ENCODE measurements around the gene PHYH. TPM values are rescaled to one million over a fixed set of nuclear protein-coding genes. Genes with fewer than 3 reads are reported as not detected.

Gene PHYH
- total RNA-seq, 1 experiment from 2014 or later = 22.5 TPM

DNA sequence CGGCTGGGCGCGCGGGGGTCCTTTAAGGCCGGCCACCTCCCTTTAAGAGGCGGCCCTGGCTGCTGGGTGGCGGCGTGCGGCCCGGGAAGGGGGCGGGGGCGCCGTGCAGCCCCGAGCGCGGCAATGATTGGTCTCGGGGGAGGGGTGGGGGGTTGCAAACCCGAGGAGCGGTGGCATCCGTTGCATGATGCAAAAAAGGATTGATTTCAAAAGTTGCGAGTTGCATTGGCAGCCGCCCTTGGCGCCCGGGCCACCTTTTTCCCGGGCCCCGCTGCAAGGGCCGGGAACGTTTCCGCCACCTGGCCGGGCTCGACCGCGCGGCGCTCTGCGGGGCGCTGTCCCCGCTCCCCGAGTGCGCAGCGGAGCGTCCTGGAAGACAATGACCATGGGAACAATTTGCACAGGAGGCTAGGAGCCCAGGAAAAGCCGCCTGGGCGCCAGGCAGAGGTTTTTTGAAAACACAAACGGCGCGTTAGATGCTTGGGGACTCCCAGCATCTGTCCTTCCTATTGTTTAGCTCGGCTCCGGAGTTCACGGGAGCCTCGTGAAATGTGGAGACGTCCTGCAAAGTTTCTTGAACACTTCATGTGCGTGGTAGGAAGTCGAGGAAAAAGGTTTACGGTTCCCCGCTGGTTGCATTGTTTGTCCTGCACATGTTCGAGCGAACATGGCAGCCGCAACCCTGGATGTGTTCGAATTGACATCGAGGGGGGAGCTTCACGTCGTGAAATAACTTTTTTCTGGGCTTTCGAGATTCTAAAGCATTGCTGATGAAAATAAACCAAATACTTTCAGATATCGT, 48.6 kb upstream of the PHYH start, which contains the start of gene SEPHS1 (continued):
- TF ChIP-seq, protein P1, sequence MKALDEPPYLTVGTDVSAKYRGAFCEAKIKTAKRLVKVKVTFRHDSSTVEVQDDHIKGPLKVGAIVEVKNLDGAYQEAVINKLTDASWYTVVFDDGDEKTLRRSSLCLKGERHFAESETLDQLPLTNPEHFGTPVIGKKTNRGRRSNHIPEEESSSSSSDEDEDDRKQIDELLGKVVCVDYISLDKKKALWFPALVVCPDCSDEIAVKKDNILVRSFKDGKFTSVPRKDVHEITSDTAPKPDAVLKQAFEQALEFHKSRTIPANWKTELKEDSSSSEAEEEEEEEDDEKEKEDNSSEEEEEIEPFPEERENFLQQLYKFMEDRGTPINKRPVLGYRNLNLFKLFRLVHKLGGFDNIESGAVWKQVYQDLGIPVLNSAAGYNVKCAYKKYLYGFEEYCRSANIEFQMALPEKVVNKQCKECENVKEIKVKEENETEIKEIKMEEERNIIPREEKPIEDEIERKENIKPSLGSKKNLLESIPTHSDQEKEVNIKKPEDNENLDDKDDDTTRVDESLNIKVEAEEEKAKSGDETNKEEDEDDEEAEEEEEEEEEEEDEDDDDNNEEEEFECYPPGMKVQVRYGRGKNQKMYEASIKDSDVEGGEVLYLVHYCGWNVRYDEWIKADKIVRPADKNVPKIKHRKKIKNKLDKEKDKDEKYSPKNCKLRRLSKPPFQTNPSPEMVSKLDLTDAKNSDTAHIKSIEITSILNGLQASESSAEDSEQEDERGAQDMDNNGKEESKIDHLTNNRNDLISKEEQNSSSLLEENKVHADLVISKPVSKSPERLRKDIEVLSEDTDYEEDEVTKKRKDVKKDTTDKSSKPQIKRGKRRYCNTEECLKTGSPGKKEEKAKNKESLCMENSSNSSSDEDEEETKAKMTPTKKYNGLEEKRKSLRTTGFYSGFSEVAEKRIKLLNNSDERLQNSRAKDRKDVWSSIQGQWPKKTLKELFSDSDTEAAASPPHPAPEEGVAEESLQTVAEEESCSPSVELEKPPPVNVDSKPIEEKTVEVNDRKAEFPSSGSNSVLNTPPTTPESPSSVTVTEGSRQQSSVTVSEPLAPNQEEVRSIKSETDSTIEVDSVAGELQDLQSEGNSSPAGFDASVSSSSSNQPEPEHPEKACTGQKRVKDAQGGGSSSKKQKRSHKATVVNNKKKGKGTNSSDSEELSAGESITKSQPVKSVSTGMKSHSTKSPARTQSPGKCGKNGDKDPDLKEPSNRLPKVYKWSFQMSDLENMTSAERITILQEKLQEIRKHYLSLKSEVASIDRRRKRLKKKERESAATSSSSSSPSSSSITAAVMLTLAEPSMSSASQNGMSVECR (CRISPR knock-in tag; IDR thresholded peaks at IDR 0.05; ENCODE audit: borderline replicate concordance) = peak; percentile 89
- TF ChIP-seq, protein P2, sequence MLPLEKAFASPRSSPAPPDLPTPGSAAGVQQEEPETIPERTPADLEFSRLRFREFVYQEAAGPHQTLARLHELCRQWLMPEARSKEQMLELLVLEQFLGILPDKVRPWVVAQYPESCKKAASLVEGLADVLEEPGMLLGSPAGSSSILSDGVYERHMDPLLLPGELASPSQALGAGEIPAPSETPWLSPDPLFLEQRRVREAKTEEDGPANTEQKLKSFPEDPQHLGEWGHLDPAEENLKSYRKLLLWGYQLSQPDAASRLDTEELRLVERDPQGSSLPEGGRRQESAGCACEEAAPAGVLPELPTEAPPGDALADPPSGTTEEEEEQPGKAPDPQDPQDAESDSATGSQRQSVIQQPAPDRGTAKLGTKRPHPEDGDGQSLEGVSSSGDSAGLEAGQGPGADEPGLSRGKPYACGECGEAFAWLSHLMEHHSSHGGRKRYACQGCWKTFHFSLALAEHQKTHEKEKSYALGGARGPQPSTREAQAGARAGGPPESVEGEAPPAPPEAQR (CRISPR knock-in tag; IDR thresholded peaks at IDR 0.05) = no peak
- TF ChIP-seq ZNF232 (CRISPR knock-in tag; IDR thresholded peaks at IDR 0.05) (peak; percentile 92; the same call in 1 of the 2 replicates), MYBL2 (CRISPR knock-in tag; IDR thresholded peaks at IDR 0.05) (peak; percentile 92), NR1H2 (CRISPR knock-in tag; IDR thresholded peaks at IDR 0.05) (no peak), RORB (CRISPR knock-in tag; IDR thresholded peaks at IDR 0.05) (no peak), ZNF396 (CRISPR knock-in tag; IDR thresholded peaks at IDR 0.05; ENCODE audit: borderline replicate concordance) (no peak), OVOL2 (CRISPR knock-in tag; IDR thresholded peaks at IDR 0.05; ENCODE audit: borderline replicate concordance) (no peak), FOXJ3 (CRISPR knock-in tag; IDR thresholded peaks at IDR 0.05; ENCODE audit: borderline replicate concordance) (no peak), NR3C1 (CRISPR knock-in tag; conservative IDR thresholded peaks at IDR 0.05; ENCODE audit: low read depth) (no peak), GABPB1 (CRISPR knock-in tag; IDR thresholded peaks at IDR 0.05) (peak; percentile 88), JAZF1 (CRISPR knock-in tag; IDR thresholded peaks at IDR 0.05) (no peak), SP1 (CRISPR knock-in tag; conservative IDR thresholded peaks at IDR 0.05) (peak; percentile 61), RELA (CRISPR knock-in tag; IDR thresholded peaks at IDR 0.05; ENCODE audit: borderline replicate concordance) (no peak), NFATC4 (CRISPR knock-in tag; IDR thresholded peaks at IDR 0.05) (no peak)
- TF ChIP-seq, protein P3, sequence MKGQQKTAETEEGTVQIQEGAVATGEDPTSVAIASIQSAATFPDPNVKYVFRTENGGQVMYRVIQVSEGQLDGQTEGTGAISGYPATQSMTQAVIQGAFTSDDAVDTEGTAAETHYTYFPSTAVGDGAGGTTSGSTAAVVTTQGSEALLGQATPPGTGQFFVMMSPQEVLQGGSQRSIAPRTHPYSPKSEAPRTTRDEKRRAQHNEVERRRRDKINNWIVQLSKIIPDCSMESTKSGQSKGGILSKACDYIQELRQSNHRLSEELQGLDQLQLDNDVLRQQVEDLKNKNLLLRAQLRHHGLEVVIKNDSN (CRISPR knock-in tag; IDR thresholded peaks at IDR 0.05) = no peak
- TF ChIP-seq, protein P4, sequence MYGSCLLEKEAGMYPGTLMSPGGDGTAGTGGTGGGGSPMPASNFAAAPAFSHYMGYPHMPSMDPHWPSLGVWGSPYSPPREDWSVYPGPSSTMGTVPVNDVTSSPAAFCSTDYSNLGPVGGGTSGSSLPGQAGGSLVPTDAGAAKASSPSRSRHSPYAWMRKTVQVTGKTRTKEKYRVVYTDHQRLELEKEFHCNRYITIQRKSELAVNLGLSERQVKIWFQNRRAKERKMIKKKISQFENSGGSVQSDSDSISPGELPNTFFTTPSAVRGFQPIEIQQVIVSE (CRISPR knock-in tag; IDR thresholded peaks at IDR 0.05; ENCODE audit: borderline replicate concordance) = no peak
- TF ChIP-seq, protein P5, sequence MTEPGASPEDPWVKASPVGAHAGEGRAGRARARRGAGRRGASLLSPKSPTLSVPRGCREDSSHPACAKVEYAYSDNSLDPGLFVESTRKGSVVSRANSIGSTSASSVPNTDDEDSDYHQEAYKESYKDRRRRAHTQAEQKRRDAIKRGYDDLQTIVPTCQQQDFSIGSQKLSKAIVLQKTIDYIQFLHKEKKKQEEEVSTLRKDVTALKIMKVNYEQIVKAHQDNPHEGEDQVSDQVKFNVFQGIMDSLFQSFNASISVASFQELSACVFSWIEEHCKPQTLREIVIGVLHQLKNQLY (CRISPR knock-in tag; IDR thresholded peaks at IDR 0.05) = no peak
- TF ChIP-seq, protein P6, sequence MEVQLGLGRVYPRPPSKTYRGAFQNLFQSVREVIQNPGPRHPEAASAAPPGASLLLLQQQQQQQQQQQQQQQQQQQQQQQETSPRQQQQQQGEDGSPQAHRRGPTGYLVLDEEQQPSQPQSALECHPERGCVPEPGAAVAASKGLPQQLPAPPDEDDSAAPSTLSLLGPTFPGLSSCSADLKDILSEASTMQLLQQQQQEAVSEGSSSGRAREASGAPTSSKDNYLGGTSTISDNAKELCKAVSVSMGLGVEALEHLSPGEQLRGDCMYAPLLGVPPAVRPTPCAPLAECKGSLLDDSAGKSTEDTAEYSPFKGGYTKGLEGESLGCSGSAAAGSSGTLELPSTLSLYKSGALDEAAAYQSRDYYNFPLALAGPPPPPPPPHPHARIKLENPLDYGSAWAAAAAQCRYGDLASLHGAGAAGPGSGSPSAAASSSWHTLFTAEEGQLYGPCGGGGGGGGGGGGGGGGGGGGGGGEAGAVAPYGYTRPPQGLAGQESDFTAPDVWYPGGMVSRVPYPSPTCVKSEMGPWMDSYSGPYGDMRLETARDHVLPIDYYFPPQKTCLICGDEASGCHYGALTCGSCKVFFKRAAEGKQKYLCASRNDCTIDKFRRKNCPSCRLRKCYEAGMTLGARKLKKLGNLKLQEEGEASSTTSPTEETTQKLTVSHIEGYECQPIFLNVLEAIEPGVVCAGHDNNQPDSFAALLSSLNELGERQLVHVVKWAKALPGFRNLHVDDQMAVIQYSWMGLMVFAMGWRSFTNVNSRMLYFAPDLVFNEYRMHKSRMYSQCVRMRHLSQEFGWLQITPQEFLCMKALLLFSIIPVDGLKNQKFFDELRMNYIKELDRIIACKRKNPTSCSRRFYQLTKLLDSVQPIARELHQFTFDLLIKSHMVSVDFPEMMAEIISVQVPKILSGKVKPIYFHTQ (CRISPR knock-in tag; IDR thresholded peaks at IDR 0.05) = peak; percentile 45
- TF ChIP-seq, protein P7, sequence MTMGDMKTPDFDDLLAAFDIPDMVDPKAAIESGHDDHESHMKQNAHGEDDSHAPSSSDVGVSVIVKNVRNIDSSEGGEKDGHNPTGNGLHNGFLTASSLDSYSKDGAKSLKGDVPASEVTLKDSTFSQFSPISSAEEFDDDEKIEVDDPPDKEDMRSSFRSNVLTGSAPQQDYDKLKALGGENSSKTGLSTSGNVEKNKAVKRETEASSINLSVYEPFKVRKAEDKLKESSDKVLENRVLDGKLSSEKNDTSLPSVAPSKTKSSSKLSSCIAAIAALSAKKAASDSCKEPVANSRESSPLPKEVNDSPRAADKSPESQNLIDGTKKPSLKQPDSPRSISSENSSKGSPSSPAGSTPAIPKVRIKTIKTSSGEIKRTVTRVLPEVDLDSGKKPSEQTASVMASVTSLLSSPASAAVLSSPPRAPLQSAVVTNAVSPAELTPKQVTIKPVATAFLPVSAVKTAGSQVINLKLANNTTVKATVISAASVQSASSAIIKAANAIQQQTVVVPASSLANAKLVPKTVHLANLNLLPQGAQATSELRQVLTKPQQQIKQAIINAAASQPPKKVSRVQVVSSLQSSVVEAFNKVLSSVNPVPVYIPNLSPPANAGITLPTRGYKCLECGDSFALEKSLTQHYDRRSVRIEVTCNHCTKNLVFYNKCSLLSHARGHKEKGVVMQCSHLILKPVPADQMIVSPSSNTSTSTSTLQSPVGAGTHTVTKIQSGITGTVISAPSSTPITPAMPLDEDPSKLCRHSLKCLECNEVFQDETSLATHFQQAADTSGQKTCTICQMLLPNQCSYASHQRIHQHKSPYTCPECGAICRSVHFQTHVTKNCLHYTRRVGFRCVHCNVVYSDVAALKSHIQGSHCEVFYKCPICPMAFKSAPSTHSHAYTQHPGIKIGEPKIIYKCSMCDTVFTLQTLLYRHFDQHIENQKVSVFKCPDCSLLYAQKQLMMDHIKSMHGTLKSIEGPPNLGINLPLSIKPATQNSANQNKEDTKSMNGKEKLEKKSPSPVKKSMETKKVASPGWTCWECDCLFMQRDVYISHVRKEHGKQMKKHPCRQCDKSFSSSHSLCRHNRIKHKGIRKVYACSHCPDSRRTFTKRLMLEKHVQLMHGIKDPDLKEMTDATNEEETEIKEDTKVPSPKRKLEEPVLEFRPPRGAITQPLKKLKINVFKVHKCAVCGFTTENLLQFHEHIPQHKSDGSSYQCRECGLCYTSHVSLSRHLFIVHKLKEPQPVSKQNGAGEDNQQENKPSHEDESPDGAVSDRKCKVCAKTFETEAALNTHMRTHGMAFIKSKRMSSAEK (CRISPR knock-in tag; IDR thresholded peaks at IDR 0.05; ENCODE audit: borderline replicate concordance) = no peak
- TF ChIP-seq, protein P8, sequence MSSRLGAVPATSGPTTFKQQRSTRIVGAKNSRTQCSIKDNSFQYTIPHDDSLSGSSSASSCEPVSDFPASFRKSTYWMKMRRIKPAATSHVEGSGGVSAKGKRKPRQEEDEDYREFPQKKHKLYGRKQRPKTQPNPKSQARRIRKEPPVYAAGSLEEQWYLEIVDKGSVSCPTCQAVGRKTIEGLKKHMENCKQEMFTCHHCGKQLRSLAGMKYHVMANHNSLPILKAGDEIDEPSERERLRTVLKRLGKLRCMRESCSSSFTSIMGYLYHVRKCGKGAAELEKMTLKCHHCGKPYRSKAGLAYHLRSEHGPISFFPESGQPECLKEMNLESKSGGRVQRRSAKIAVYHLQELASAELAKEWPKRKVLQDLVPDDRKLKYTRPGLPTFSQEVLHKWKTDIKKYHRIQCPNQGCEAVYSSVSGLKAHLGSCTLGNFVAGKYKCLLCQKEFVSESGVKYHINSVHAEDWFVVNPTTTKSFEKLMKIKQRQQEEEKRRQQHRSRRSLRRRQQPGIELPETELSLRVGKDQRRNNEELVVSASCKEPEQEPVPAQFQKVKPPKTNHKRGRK (CRISPR knock-in tag; IDR thresholded peaks at IDR 0.05; ENCODE audit: borderline replicate concordance) = no peak

All from WTC11 (cell line).